NCI-H2227 treated with DMSO at 0.1 percent for 48 hours (cell line): ENCODE measurements around the gene CHRM2.

Experiments used
- DNase-seq: peaks from one replicate; lab custom pipeline; 2025; lab: John Stamatoyannopoulos, UW

CHRM2 gene

GRCh38 chr7:136894789-136895188, 26.3 kb downstream of the CHRM2 start:
- no peak for DNase-seq

DNA sequence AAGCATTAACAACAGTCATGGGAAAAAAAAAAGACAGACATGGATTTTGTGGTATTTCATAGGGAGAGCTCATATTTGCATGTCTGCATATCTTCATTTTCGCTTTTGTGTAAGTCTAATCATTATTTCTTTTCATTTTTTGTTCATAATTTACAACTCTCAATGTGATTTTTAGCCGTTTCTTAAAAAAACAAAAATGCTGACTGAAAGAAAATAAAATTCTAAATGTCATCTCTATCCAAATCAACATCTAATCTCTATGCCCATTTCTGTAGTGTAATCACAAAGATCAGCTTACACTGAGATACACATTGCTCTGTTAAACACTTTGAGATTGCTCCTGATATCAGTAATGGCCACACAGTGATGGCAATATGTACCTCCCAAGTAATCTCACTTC, 29.2 kb downstream of the CHRM2 start:
- no peak for DNase-seq

GRCh38 chr7:136900005-136900404, 31.6 kb downstream of the CHRM2 start:
- no peak for DNase-seq

DNA sequence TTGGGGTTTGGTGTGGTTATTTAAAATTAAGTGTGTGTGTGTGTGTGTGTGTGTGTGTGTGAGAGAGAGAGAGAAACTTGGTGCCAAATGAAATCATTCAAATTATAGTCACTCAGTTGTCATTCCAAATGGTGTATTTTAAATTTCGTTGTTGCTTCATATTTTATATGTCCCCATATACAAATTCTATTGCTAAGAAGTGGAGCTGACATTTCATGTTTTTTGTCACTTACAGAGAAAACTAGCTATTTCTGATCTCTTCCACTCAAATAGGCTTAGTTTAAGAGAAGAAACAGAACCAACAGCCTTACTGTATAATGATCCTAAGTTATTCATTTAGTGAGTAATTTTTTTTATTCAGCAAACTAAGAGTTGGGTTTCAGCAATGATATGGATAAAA, 42.3 kb downstream of the CHRM2 start:
- DNase-seq: no peak

DNA sequence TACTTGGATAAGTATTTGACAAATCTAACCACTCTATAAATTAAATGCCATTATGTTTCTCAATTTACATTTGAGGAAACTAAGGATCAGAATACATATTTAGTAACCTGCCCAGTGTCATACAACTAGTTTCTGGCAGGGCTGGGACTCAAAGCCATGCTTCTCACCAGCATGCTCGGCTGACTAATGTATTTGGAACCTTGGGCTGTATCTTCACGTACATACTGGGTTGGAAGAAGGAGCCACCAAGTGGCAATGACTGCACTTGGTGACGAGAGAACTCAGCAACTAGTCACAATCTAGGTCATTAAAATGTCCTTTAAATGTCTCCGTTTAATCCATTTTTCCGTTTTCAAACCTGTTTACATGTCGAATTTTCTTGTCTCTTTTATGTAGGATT, 42.9 kb downstream of the CHRM2 start:
- no peak for DNase-seq

GRCh38 chr7:136912339-136912738, 43.9 kb downstream of the CHRM2 start:
- no peak for DNase-seq

GRCh38 chr7:136914016-136914415, 45.6 kb downstream of the CHRM2 start:
- DNase-seq: no peak

DNA sequence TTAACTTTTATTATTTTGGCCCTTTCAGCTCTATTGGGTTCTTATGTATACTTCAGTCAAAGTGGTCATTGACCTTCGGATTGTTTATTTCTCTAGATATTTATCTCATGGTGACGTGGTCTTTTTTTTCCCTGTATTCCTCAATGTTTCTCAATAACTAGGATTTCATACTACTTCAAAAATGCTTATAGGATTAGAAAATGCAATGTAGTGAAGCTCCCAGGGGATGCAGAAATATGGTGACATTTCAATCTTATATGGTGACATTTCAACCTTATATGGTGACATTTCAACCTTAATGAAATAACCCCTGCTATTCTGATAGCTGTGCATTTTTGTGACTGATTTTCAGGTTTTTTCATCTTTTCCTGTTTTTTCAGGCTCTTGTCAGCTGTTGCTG, 51.4 kb downstream of the CHRM2 start:
- DNase-seq: no peak

DNA sequence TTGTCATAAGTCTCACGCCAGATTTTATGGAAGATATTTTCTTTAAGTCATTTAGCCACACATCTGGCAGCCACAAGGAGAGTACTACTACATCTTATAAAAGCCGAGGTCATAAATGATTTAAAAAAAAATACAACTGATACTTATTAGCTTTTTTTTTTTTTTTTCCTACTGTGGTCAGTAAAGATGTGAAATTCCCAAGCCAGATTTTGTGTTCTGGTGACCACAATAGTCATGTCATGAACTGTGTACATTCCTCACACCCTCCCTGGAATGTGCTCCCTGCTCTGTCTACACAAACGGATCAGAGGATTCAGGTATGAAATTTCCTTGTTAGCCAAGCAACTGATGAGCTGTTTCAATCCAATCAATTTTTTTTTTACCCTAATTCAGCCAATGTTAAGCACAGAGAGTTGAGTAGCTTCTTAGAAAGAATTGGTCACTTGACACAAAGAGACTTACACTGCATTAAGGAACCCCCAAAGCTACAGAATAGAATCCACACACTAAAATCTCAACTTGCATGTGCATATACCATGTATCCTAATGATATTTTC, 54.7 kb downstream of the CHRM2 start:
- no peak for DNase-seq

DNA sequence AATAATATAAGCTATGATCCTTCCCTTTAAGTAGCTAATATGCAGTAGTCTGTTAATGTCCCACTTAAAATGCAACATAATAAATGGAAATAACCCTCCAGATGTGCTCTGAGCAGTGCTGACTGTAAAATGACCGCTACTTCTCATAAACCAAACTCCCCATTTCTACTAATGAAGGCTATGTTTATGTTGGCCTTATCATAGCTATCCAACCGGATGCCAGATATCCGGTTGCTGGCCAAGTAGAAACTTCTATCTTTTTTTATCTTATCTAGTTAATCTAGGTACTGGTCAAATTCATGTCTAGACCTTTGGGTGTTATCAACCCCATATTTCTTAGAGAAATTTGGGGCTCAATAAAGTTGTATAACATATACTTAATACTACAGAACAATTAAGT, 56.6 kb downstream of the CHRM2 start:
- no peak for DNase-seq

DNA sequence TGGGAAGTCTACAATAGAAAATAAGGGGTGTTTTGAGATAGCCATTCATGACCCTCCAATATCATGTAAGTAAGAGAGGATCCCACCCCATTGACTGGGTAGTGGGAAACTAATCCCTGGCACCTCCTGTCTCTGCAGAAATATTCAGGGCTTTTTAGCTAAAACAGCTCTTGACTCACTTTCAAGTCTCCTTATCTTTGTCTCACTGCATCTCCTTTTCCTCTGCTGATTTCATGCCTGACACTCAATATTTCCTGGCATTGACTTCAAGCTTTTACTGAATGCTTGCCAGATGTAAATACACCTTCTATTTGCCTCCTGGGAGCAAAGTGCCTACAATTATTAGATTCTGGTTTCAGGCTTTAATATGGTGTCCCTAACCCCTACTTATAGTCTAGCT, 57.1 kb downstream of the CHRM2 start:
- no peak for DNase-seq

DNA sequence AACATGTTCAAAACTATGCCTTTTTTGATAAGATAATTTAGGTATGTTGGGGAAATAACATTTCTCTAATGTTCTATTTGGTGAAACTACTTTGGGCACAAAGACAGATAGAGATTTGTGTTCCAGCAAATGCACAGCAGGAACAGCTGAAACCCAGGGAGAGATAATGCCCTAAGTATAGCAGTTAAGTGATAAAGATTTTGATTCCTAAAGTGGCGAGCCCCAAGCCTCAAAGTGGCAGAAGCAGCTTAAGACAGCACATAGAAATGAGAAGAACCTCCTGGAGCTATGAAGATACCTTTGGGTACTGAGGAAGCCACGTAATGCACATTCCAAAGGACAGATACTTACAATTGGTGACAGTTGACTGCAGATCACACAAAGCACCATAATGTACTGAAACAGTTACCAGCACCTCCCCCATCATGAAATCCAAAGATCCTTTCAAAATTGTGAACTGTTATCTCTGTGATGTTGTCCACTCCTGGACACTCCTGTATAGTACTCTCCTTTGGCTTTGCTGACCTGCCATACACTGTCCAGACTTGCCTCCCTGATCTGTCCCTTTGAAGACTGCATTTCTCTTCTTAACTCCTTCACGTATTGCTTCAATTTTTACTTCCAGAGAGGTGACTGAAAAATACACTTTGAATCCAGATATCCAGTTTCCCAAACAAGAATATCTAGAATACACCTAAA, 62.9 kb downstream of the CHRM2 start:
- DNase-seq: no peak

DNA sequence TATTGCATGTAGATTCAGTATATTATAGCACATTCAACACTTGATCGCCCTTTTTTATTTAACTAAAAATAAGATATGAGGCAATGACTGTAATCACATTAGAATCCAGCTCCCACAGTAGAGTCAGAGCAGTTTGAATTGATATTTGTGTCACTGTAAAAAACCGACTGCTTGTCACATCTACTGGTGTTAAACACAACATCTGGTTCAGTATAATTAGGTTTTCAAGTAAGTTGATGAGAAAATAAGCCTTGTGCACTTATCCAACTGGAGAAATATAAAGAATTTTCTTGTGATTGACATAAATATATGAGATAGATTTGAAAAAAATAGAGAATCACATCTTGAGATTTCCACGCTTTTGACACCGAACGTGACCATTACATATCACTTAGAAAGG, 69.0 kb downstream of the CHRM2 start:
- DNase-seq: no peak

DNA sequence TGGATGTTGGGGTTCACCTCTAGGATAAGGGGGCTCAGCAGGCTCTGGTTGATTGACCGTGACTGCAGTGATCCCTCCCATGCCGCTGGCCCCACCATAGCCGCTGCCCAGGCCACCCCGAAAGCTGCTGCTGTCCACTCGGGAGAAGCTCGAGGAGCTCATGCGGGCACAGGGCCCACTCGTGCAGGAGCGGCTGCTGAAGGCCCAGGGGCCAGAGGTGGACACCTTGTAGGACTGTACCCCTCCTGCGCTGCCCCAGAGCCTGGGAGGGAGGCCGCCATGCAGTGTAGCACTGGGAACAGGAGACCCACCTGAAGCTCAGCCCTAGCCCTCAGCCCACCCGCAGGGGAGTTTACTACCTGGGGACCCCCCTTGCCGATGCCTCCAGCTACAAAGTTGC, 70.0 kb downstream of the CHRM2 start:
- no peak for DNase-seq

- DNase-seq: no peak
Measured at GRCh38 chr7:136940122-136940521, 71.7 kb downstream of the CHRM2 start.

DNA sequence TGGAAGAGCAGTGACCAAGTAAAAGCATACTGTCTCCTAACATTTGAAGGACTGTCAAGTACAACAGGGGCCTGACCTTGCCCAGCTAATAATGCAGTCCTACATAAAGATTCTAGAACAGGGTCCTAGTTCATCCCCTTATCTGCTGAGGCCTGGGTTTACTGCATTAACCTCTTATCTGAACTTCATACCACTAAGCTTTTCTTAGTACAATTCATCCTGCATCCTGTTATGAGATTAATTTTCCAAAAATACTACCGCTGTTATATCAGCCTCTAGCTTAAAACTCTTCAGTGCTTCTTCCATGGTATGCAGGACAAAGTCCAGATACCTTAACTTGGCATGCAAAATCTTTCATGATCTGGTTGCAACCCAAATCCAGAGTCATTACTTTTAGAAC, 72.5 kb downstream of the CHRM2 start:
- DNase-seq: no peak

GRCh38 chr7:136941816-136942215, 73.4 kb downstream of the CHRM2 start:
- DNase-seq: no peak

DNA sequence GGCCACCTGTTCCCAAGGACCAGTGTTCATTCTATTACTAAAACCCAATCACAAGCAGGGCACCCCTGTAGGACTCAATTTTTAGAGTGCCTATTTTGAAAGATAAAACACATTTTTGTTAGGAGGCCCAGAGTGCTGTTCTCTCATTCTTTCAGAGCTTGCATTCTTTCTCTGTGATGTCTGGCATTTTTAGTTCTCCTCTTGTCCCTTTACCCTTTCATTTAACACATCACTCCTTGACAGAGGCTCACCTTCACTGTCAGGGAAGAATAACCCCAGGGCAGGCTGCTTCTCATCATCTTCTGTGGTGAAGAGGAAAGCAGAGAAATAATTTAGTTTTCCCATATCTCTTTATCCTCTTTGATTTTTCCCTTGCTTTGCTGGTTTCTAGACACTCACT, 73.9 kb downstream of the CHRM2 start:
- DNase-seq: no peak

GRCh38 chr7:136942994-136943393, 74.5 kb downstream of the CHRM2 start:
- DNase-seq: no peak

- DNase-seq: no peak
Measured at GRCh38 chr7:136947347-136947746, 78.9 kb downstream of the CHRM2 start.

DNA sequence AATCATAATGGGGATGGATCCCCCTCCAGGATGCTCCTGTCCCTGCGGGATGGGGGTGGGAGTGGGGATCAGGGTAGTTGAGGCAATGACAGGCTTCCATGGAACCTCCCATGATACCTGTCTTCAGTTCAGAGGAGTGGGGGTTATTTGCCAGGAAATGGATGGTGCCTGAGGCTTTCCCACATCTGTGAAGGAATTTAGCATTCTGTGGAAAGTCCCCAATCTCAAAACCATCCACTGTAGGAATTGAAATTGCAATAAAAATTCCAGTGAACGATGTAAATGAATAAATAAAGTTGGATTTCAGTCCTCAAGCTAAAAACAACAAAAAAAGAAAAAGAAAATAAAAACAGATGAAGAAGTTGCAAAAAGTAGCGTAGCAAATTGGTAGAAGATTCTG, 81.9 kb downstream of the CHRM2 start:
- no peak for DNase-seq

GRCh38 chr7:136953386-136953785, 84.9 kb downstream of the CHRM2 start:
- no peak for DNase-seq

DNA sequence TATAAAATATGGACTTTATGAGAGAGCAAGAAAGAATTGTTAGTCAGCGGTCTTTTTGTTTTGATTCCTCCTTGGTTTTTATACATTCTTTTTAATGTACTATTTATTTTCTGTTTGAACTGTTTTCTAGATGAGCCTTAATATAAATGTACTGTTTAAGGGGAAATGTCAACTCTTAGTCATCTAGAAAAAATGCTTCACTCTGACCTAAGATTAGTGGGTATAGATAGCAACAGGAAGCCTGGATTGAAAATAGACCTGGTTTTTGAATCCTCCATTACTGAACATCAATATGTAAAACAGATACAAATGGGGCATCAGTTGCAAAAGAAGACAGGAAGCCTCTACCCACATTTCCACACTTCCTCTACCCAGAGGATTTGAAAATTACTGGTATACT, 87.8 kb downstream of the CHRM2 start:
- no peak for DNase-seq

- no peak for DNase-seq
Measured at GRCh38 chr7:136956671-136957070, 88.2 kb downstream of the CHRM2 start.
